Stimulated activated CD4-positive, alpha-beta T cell treated with anti-CD3 and anti-CD28 coated beads, Interleukin-1b, Interleukin-23, amount 100 ng/mL, for 1 hour (primary cell): ENCODE measurements around the gene TNFSF11.

ENCODE experiments used
- DNase-seq, 2 donors: peaks; one replicate each; pipeline ENCODE4 v3.0.0-alpha.2; 2020; ENCODE audit warnings: low read depth in 2 of 2

The TNFSF11 gene

DNA sequence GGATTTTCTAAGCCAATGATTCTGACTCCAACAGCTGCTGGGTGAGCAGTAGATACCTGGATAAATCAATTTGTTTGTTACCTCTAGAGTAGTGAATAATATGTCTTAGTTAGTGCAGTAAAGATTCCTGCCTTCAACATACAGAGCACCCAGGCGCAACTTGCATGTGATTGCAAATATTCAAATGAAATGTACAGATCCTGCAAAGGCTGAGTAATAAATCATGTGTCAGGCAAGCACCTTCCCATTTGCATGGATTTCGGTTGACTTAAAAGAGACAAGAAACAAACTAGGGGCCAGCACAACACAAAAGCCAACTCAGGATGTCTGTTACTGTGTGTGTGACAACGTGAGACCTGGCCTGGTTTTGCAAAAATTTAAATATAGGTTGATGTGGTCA, 79.7 kb downstream of the TNFSF11 start:
- DNase-seq, result no peak

DNA sequence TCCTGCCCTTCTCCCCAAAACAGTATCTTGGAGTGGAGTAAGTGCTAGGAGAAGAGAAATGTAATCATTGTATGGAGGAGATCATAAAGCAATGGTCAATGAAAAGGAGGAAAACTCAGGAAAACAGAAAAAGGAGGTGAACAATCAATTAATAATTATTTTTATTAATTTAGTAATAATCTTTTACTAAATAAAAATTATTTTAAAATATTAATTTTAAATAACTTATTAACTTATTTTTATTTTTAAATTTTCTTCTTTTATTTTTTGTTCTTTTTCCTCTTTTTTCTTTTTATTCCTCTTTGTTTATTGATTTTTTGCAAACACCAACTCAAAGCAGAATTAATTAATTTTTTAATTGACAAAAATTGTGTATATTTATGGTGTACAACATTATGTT, 80.3 kb downstream of the TNFSF11 start:
- DNase-seq, result no peak

DNA sequence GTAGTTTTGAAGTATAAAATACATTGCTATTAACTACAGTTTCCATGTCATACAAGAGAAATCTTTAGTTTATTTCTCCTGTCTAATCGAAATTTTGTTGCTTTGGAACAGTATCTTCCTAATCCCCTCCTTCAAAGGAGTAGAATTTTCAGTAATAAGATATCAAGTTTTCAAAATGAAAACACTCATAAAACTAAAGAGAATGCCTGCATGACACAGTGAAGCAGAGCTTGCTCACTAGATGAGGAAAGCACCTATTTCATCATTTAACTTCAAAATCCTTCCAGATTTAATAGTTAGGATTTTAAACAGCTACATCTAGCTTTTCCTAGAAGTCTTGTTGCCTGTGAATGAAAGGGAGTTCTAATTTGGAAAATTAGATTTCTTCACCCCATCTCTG, 80.8 kb downstream of the TNFSF11 start:
- DNase-seq, result no peak

DNA sequence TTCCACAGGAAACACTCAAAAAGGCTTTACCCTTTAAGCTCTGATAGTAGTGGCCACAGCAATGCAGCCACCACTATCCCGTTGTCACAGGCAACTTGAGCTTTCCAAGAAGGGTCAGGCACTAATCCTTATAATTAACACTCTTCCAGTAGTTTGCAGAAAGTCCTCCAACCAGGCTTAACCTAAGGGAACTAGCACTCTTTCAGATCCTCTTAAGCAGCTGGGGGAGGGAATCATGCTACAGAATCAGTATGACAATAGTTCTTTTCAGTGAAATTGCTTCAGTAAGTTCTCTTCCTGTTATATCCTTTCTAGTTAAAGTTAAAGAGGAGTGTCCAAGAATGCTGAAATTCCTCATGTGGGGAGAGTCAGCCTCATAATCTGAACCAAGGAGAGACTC, 82.2 kb downstream of the TNFSF11 start:
- DNase-seq, result no peak

DNA sequence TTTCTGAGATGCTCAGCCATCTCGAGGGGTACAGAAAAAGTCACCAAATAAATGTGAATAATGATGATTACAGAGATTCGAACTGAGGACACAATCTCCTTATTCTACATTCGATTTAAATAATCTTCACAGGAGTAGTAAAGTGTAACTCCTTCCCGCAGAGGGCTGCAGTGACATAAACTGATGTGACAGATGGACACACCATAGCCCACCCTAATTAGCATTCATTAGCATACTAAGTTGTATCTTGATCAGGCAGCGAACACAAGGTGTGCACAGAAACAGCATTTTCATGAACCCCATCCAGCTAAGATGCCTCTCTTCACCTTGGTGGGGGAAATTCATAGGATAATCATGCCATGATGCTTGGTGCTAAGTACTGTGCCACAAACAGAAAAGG, 83.0 kb downstream of the TNFSF11 start:
- no peak for DNase-seq
